ENCODE measurements around the gene PARD3B. TPM values are rescaled to one million over a fixed set of nuclear protein-coding genes. Genes with fewer than 3 reads are reported as not detected.
A peak's percentile ranks its signal among the peaks of the same experiment; 100 is the strongest.
"Not testable (repeated sequence)": the region's sequence is repeated elsewhere in the genome, so short reads cannot be mapped to it uniquely, and the experiment has no call there.

PARD3B gene
- total RNA-seq, 1 donor, result 53.1 TPM

GRCh38 chr2:204551512-204551863, 6.2 kb downstream of the PARD3B start:
- H3K4me3 ChIP-seq (ENCODE audit: low read depth, low read length), result no peak overlapping the region
- peak; percentile 66 for DNase-seq (ENCODE audit: low read depth)
- no peak for TF ChIP-seq CTCF (IDR thresholded peaks at IDR 0.05; ENCODE audit: insufficient read depth, low read depth, low read length)

GRCh38 chr2:204557604-204558003, 12.3 kb downstream of the PARD3B start:
- TF ChIP-seq CTCF (IDR thresholded peaks at IDR 0.05; ENCODE audit: insufficient read depth, low read depth, low read length), result no peak
- no peak for DNase-seq (ENCODE audit: low read depth)

GRCh38 chr2:204559358-204559757, 14.1 kb downstream of the PARD3B start:
- peak; percentile 49 for DNase-seq (ENCODE audit: low read depth)
- H3K4me3 ChIP-seq (ENCODE audit: low read depth, low read length), result not testable (repeated sequence)

More at GRCh38 chr2:204557604-204558003, 12.3 kb downstream of the PARD3B start:
- no peak overlapping the region for H3K4me3 ChIP-seq (ENCODE audit: low read depth, low read length)

GRCh38 chr2:204560902-204561301, 15.6 kb downstream of the PARD3B start:
- no peak for TF ChIP-seq CTCF (IDR thresholded peaks at IDR 0.05; ENCODE audit: insufficient read depth, low read depth, low read length)
- H3K4me3 ChIP-seq (ENCODE audit: low read depth, low read length), result no peak overlapping the region
- DNase-seq (ENCODE audit: low read depth), result no peak

- no peak for TF ChIP-seq CTCF (IDR thresholded peaks at IDR 0.05; ENCODE audit: insufficient read depth, low read depth, low read length)
- DNase-seq (ENCODE audit: low read depth), result no peak
- no peak overlapping the region for H3K4me3 ChIP-seq (ENCODE audit: low read depth, low read length)
These were observed 16.5 kb downstream of the PARD3B start for GRCh38 chr2:204561771-204562170.

- no peak for DNase-seq (ENCODE audit: low read depth)
- no peak overlapping the region for H3K4me3 ChIP-seq (ENCODE audit: low read depth, low read length)
- no peak for TF ChIP-seq CTCF (IDR thresholded peaks at IDR 0.05; ENCODE audit: insufficient read depth, low read depth, low read length)
These were observed 21.2 kb downstream of the PARD3B start for GRCh38 chr2:204566439-204566838.

- no peak overlapping the region for H3K4me3 ChIP-seq (ENCODE audit: low read depth, low read length)
- no peak for TF ChIP-seq CTCF (IDR thresholded peaks at IDR 0.05; ENCODE audit: insufficient read depth, low read depth, low read length)
- no peak for DNase-seq (ENCODE audit: low read depth)
These were observed 25.1 kb downstream of the PARD3B start for GRCh38 chr2:204570421-204570820.
